ENCODE results near the gene RNF10. TPM values are rescaled to one million over a fixed set of nuclear protein-coding genes. Genes with fewer than 3 reads are reported as not detected.
"Not testable (repeated sequence)": the region's sequence is repeated elsewhere in the genome, so short reads cannot be mapped to it uniquely, and the experiment has no call there.

RNF10 gene
- 236 TPM for total RNA-seq

DNA sequence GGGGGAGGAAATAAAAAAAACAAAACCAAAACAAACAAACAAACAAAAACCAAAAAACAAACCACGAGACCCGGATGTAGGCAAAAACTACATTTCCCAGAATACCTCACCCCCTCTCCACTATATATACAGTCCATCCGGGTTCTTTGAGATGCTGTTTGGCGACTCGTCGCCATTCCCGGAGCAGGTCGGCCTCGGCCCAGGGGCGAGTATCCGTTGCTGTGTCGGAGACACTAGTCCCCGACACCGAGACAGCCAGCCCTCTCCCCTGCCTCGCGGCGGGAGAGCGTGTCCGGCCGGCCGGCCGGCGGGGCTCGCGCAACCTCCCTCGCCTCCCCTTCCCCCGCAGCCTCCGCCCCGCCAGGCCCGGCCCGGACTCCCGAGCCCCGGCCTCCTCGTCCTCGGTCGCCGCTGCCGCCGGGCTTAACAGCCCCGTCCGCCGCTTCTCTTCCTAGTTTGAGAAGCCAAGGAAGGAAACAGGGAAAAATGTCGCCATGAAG lies at the start of gene RNF10:
Gene RNF10, plus strand, starts transcription at position 154 of the 500 bp plus-strand sequence. CDS start 456 bp downstream, outside the sequence.
- DNase-seq (ENCODE audit: low spot score): peak; percentile 85

DNA sequence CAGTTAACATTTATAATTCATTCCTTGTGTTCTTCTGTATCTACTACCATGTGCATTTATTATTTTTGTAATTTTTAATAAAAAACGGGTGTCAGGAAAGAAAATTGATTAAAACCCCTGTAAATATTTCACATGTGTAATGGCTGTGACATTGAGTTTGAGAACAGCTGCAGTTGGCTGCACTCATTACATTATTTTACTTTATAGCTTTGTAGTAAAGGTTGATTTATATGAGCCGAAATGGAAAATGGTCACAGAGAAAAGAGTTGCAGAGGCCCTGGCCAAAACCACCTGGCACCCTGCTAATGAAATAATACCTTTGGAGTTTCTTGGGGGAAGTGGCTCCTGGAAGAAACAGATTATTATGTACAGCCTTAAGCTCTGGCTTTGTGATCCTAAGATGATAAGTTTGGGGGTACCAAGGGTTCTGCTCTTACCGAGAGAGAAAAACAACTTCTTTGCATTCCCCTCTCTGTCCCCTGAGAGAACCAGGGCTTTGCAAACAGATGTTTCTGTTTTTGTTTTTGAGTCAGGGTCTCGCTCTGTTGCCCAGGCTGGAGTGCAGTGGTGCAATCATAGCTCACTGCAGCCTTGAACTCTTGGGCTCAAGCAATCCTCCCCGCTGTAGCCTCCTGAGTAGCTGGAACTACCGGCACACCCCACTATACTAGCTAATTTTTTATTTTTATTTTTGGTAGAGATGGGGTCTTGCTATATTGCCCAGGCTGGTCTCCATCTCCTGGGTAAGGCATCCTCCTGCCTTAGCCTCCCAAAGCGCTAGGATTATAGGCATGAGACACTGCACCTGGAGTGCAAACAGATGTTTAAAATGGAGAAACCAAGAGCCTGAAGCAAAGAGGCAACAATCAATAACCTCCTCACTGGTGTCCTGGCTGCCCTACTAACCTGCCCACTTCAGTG lies 47.9 kb upstream of the RNF10 start:
- no peak for DNase-seq (ENCODE audit: low spot score)

DNA sequence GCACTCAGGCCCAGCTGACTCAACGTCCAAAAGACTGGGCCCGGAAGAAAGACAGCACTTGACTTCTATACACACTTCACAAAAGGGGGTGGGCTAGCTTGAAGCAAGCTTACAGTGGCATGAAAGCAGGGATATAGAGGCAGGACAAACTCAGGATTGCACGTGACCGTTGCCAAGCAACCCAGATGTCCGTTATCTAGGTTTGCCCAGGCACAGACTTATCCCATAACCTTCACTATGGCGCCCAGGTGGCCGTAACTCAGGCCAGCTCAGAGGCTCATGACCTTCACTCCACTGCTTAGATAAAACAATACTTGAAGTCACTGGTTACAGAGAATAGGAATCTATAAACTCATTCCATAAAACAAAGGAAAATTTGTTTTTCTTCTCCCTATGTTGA lies 46.6 kb upstream of the RNF10 start:
- DNase-seq (ENCODE audit: low spot score): not testable (repeated sequence)

DNA sequence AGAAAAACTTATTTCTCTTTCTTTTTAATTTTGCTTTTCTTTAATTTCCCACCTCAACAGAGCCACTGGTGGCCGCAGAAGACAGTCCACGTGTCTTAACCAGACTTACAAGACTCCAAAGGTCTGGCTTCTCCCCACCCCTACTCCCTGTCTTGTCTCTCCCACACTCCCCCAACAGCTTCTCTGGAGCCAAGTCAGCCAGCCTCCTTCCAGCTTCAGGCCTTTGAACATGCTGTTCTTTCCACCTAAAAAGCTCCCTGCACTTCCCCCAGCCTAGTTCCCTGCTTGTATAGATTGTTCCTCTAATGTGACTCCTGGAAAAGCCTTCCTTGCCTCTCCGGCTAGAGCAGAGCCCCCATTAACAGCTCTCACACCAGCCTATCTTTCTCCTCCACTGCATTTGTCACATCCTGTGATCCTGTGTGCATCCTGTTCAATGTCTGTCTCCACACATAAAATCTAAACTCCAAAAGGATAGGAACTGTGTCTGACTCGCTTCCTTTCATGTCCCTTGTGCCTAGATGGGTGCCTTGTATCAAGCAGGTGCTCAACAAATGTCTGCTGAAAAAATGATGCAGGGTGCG lies 46.0 kb upstream of the RNF10 start:
- DNase-seq (ENCODE audit: low spot score): no peak

DNA sequence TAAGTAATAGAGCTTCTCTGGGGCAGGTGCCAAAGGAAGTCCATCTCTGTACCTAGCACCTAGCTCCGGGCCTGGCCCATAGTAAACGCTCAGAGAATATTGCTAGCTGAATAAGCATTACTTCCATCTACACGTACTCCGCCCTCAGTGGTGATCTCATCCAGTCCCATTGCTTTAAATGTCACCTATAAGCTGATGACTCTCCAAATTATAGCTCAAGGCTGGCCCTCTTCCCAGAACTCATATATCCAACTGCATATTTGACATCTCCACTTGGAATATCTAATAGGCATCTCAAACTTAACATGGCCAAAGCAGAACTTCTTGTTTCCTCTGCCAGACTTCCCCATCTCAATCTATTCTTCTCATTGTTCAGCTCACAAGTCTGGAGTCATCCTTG lies 45.1 kb upstream of the RNF10 start:
- DNase-seq (ENCODE audit: low spot score): no peak

DNA sequence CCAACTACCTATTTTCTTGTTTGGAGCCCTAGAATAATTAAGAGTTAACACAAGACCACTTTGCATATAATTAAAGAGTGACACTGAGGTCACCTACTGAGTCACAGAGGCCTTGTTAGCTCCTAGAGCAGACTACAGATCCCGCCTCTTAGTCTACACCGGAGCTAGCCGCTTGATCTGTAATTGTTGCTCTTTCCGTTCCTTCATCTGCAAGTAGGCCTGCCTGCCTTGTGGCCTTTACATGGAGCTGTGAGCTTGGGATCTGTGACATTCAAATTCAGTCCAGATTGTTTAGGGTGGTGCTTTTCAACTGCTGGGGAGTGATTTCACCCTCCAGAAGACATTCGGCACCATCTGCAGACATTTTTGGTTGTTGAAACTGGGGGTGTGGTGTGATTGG lies 43.8 kb upstream of the RNF10 start:
- no peak for DNase-seq (ENCODE audit: low spot score)

DNA sequence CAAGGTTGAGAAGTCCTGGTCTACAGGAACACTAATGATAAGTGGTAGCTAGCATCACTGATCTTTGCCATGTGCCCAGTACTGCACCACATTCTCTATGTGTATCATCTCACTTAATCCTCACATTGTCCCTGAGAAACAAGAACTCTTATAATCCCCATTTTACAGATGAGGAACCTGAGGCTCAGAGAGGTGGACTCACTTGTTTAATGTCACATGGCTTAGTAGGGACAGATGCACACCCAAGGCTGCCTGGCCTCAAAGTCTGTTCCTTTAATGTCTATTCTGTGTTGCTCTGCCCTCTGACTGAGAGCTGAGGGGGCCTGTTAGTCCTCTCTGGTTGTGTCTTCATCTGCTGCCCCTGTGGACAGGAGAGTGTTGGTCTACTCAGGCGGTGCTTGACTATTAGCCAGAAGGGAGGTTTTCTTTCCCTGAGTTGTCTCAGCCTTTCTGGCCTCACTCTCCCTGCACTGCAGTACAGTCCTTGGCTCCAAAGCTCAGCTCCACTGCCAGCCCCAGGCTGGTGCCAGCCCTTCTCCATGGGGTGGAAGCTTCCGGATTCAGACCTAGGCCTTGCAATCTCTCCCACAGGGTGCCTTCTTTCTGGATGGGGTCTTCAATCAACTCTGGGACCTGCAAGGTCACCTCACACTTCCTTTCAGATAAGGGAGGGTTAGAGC lies 43.2 kb upstream of the RNF10 start:
- DNase-seq (ENCODE audit: low spot score): no peak

DNA sequence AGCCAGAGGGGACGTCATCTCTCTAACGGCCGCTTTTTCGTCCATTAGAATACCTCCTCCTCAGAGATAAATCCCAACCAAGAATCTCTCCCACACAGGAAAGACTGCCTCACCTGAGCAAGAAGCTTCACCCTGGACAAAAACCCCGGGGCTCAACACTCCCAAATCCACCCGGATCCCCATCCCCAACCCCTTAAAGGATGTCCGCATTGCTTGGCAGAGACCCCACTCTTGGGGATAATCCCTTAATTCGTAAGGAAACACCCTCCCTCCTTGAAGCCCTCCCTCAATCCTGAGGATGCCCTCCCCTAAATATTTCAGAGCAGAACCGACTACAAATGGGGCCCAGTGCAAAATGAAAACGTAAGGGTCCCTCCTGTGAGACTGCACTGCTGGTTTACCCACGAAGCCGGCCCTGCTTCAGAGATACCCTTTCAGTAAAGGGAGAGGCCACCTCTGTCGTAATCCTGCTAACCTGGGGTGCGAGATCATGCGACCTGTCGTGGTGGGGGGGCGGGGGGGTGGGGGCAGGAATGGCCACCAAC lies 38.9 kb upstream of the RNF10 start:
- DNase-seq (ENCODE audit: low spot score): peak; percentile 47

DNA sequence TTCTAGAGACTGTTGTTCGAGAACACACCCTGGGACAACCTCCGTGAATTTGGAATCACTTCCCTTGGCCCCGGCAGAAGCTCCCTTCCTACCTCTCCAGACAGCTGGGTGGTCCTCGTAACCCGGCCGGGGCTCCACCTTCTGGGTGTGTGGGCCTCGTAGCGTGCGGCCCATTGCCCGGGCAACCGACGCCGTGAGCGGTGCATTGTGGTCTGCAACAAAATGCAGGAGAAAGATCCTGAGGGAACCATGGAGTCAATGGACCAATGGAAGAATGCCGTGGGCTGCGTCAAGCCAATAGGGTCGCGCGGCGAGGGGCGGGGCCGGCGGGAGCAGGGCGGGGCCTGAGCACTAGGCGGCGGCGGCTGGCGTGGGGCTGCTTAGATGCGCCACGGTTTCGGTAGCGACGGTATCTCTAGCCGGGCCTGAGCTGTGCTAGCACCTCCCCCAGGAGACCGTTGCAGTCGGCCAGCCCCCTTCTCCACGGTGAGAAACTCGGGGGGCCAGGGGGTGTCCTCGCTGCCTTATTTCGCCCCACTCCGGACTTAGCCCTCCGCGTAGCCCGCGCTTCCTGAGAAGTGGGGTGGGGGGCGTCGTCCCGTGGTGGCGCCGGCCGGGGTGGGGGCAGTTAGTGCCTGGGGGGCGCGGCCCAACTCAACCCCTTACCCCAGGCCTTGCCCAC lies 38.3 kb upstream of the RNF10 start, which contains the start of gene DYNLL1:
Gene DYNLL1, plus strand, starts transcription at position 383 of the 682 bp plus-strand sequence. CDS start 309 bp downstream, outside the sequence.
- peak; percentile 97 for DNase-seq (ENCODE audit: low spot score)

DNA sequence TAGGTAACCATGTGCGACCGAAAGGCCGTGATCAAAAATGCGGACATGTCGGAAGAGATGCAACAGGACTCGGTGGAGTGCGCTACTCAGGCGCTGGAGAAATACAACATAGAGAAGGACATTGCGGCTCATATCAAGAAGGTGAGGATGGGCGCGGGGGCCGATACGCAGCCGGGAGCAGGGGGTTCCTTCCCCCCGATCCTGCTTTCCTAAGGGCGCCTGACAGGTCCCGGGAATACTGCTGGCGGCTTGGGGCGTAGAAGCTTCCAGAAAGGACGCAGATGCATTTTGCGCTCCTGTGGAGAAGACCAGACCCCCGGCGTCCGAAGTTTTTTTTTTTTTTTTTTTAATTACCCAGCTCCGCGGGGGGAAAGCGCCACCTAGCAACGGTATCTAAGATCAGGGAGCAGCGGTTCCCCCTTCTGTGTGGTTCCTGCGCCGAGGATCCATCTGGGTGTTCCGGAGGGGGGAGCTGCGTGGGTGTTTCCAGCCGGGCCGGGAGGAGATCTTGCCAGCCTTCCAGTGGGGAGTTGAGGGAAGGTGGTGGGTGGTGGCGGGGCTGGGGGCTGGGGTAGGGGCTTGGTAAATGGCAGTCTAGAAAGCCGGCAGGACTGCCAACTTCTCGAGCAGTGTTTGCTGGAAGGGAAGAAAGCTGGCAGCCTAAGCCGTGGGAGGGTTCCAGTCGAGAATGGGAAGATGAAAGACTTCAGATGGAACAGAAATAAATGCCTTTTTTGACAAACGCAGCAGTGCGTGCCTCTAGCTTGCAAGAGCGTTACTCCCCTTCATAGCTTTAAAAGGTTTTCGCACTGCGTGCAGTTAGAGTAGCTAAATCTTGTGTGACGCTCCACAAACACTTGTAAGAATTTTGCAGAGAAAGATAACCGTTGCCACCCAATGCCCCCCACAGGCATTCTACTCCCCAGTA lies 37.5 kb upstream of the RNF10 start:
- DNase-seq (ENCODE audit: low spot score): peak; percentile 72

DNA sequence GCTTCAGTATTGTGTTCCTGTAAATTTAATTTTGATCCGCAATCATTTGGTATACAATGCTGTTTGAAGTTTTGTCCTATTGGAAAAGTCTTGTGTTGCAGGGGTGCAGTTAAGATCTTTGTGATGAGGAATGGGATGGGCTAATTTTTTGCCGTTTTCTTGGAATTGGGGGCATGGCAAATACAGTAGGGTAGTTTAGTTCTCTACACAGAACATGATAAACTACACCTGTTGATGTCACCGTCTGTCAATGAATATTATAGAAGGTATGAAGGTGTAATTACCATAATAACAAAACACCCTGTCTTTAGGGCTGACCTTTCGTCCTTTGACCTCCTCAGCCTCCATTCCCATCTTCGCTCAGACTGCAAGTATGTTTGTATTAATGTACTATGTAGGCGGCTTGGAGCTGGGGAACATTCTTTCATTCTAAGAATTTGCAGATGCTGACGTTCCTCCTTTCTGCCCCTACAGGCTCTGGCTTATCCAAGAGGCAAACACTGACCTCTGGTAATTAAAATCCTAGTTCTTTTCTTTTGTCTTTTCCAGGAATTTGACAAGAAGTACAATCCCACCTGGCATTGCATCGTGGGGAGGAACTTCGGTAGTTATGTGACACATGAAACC lies 36.5 kb upstream of the RNF10 start:
- no peak for DNase-seq (ENCODE audit: low spot score)

DNA sequence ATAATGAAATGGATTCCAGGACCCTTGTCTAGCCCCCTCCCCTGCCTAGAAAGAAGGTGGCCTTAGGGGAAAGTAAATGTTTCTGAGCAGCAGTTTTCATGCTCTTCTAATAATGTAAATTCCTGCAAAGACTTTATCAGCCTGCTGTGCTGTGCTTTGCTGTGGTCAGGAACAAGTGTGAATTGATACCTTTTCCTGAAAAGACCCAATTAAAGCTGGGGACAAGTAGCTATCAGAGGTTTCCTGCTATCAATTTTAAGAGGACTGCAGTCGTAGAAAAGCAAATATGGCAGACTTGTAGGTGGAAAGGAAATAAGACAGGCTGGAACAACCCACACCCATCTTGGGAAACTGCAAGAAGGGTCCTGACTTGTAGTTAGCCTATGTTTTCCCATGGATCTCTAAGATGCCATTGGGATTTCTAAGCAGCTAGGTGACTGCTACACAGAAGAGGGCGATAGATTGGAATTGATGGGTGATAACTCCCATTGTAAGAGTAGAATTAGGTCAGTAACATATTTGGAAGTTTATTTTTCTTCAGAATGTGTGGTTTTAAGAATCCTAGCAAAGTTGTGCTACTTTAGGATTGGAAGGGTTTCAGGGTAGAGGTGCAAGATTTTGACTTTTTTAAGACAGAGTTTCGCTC lies 35.2 kb upstream of the RNF10 start:
- no peak for DNase-seq (ENCODE audit: low spot score)

DNA sequence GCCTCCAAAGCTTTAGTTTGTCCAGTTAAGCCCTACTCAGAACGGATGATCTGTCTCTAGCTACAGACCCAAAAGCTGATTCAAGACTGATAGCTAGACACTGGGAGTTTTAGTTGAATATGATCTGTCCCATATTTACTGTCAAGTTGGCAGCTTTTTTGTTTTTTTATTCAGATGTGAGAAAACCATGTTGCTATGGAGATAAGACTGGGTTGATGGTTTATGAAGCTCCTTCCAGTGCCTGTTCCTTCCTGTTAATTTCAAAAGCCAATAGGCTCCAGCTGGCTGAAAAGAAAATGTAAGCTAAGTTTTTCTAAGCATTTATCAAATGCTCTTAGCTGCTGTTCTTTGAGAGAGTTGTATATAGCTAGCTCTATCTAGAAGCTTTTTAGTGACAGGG lies 33.6 kb upstream of the RNF10 start:
- DNase-seq (ENCODE audit: low spot score): no peak

DNA sequence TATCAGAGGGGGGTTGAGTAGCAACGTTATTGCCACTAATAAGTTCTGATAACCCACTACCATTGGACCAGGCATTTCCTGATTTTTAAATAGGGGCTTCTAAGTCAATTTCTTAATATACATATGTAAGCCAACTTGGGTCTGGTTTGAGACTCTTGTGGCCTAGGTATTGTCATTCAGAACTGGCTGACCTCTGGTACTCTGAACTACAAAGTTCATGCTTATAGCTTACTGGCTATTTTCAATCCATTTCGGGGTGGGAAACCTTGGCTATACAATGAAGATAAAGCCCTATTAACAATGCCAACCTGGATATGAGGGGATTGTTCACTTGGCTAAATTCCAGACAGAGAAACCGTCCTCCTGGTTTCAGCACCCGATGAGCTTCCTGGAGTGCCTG lies 29.6 kb upstream of the RNF10 start:
- DNase-seq (ENCODE audit: low spot score): no peak

DNA sequence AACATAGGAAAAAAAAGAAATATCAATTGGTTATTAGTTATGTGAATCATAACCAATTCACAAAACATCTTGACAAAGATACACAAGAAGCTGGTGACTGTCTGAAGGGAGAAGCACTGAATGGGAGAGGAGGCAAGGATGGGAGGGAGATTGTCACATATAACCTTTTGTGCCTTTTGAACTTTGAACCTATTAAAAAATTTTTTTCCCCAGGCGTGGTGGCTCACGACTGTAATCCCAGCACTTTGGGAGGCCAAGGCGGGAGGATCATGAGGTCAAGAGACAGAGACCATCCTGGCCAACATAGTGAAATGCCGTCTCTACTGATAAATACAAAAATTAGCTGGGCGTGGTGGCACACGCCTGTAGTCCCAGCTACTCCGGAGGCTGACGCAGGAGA lies 25.6 kb upstream of the RNF10 start:
- DNase-seq (ENCODE audit: low spot score): no peak

DNA sequence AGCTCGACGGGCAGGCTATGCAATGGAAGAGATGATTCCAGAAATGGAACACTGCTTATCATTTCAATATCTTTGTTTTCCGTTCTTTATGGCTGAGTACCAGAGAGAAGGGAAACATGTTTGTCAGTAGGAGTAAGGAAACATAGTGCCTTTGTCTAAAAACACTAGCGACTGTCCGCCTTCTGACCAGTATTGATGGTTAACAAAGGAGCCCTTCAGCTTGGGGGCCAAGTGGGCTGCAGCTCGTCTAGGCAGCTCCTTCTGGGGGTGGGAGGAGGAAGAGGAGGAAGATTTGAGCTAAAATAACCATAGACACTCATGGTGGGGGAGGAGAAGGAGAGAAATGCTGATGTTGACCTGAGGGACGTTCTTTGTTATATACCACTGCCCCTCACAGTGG lies 20.2 kb upstream of the RNF10 start:
- no peak for DNase-seq (ENCODE audit: low spot score)

DNA sequence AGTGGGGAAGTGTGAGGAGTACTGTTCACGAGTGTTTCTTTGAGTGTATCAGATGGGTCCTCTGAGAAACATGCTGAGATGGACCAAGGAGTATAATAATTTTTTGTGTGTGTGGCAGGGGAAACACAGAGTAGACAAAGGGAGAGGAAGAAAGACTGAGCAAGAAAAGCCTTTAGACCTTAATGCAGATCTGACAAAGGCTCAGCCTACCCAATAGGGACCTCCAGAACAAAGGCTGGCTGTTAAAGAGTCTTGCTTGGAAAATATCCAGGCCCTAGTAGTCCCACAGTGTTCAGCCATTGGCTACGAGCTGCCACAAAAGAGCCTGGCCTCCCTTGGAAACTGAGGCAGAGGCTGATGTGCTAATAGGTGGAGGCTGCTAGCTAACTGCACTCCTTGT lies 18.7 kb upstream of the RNF10 start:
- DNase-seq (ENCODE audit: low spot score): no peak

DNA sequence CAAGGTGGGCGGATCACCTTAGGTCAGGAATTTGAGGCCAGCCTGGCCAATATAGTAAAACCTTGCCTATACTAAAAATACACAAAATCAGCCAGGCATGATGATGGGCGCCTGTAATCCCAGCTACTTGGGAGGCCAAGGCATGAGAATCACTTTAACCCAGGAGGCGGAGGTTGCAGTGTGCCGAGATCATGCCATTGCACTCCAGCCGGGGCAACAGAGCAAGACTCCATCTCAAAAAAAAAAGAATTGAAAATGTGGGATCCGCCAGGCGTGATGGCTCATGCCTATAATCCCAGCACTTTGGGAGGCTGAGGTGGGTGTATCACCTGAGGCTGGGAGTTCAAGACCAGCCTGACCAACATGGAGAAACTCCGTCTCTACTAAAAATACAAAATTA lies 14.8 kb upstream of the RNF10 start:
- not testable (repeated sequence) for DNase-seq (ENCODE audit: low spot score)

DNA sequence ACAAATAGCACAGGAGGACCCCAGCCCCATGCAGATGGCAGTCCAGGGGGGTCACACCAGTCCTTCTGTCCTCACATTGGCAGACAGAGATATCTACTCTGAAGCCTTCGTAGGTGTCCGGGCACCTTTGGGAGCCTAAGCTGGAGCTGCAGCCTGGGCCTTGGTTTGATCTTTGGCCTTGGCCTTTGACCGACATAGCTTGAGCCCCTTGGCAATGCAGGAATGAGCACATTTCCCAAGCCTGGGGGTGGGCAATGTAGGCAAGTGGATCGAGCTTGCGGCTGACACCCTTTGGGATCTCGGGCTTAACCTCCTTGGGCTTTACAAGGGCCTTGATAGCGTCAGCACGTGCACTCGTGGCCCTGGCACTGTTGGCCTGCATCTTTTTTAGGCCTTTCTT lies 11.6 kb upstream of the RNF10 start:
- no peak for DNase-seq (ENCODE audit: low spot score)
